IMR-90 (cell line): ENCODE data around the gene DDX39A. TPM values are rescaled to one million over a fixed set of nuclear protein-coding genes. Genes with fewer than 3 reads are reported as not detected.
A peak's percentile ranks its signal among the peaks of the same experiment; 100 is the strongest.

Experiments
- ATAC-seq: fragments of 200-7000 bp; cut with Tn5 transposase; 2 replicates; pipeline ENCODE4 v1.9.1; 2020; ENCODE audit warnings: low read depth, mild to moderate bottlenecking, moderate library complexity
- BruUV-seq: library from RNA; stranded (reverse); fragments of 400-500 nt; replicated peaks from 2 replicates; lab custom pipeline; 2021; lab: Mats Ljungman, UMichigan
- CTCF ChIA-PET: fragments of 300-600 bp; formaldehyde crosslinking; extraction: SDS; loops from one replicate; lab custom pipeline; 2021; ENCODE audit warnings: antibody characterized with exemption; lab: Yijun Ruan, JAX
- POLR2A ChIA-PET: fragments of 300-600 bp; sonication (Branson Sonifier 250); formaldehyde crosslinking; loops from one replicate; lab custom pipeline; 2022; ENCODE audit warnings: antibody characterized with exemption; ENCODE audit not compliant: unreplicated experiment; lab: Charles Lee
- DNase-seq: peaks from one replicate; pipeline ENCODE4 v3.0.0; 2013
- H2AFZ ChIP-seq: replicated peaks from 2 replicates; pipeline ENCODE3; 2013; ENCODE audit warnings: low read length, mild to moderate bottlenecking; ENCODE audit not compliant: poor library complexity
- H2AK5ac ChIP-seq: 2 replicates; pipeline ENCODE4 v1.6.1; 2013; ENCODE audit warnings: low read depth, low read length, inconsistent platforms
- H2AK9ac ChIP-seq: replicated peaks from 2 replicates; pipeline ENCODE3; 2013; ENCODE audit warnings: mild to moderate bottlenecking, low read depth, low read length, moderate library complexity; ENCODE audit not compliant: poor library complexity
- H2BK120ac ChIP-seq: 2 replicates; pipeline ENCODE4 v1.6.1; 2013; ENCODE audit warnings: low read depth, low read length, inconsistent platforms
- H2BK15ac ChIP-seq: 3 replicates; pipeline ENCODE4 v1.6.1; 2013; ENCODE audit warnings: low read depth, low read length, inconsistent platforms
- H2BK20ac ChIP-seq: 2 replicates; pipeline ENCODE4 v1.6.1; 2013; ENCODE audit warnings: low read depth, mild to moderate bottlenecking, inconsistent platforms, low read length, moderate library complexity
- H2BK5ac ChIP-seq: 2 replicates; pipeline ENCODE4 v1.6.1; 2013; ENCODE audit warnings: mild to moderate bottlenecking, low read depth, low read length, inconsistent platforms; ENCODE audit not compliant: poor library complexity, severe bottlenecking
- H3K14ac ChIP-seq: replicated peaks from 2 replicates; pipeline ENCODE4 v1.6.1; 2013; ENCODE audit warnings: low read depth, low read length, inconsistent platforms
- H3K18ac ChIP-seq: 2 replicates; pipeline ENCODE4 v1.6.1; 2013; ENCODE audit warnings: low read depth, low read length, control low read depth
- H3K23ac ChIP-seq: 2 replicates; pipeline ENCODE4 v1.6.1; 2013; ENCODE audit warnings: low read depth, low read length, inconsistent platforms
- H3K27ac ChIP-seq: 2 replicates; pipeline ENCODE4 v1.5.1; 2013; ENCODE audit warnings: mild to moderate bottlenecking, control low read depth, low read length; ENCODE audit not compliant: insufficient read depth
- H3K27me3 ChIP-seq: 2 replicates; pipeline ENCODE4 v1.6.1; 2013; ENCODE audit warnings: low read length; ENCODE audit not compliant: control insufficient read depth, insufficient read depth
- H3K36me3 ChIP-seq: 2 replicates; pipeline ENCODE4 v1.6.1; 2013; ENCODE audit warnings: low read length, mixed read lengths; ENCODE audit not compliant: control insufficient read depth, insufficient read depth
- H3K4ac ChIP-seq: 2 replicates; pipeline ENCODE4 v1.6.1; 2013; ENCODE audit warnings: low read depth, low read length, inconsistent platforms
- H3K4me1 ChIP-seq: 2 replicates; pipeline ENCODE4 v1.6.1; 2013; ENCODE audit warnings: low read length, mixed read lengths; ENCODE audit not compliant: control insufficient read depth, insufficient read depth
- H3K4me2 ChIP-seq: 2 replicates; pipeline ENCODE4 v1.6.1; 2013; ENCODE audit warnings: low read depth, mild to moderate bottlenecking, control low read depth, low read length, moderate library complexity
- H3K4me3 ChIP-seq: 2 replicates; pipeline ENCODE4 v1.5.1; 2013; ENCODE audit warnings: low read depth, mild to moderate bottlenecking, control low read depth, low read length, moderate library complexity; ENCODE audit not compliant: insufficient read depth
- H3K56ac ChIP-seq: 2 replicates; pipeline ENCODE4 v1.6.1; 2013; ENCODE audit warnings: low read length, inconsistent platforms; ENCODE audit not compliant: insufficient read depth; ENCODE audit errors: extremely low read depth
- H3K79me1 ChIP-seq, 2 experiments: 2 replicates each; pipeline ENCODE4 v1.6.1; 2013; ENCODE audit warnings: low read length in 2 of 2, inconsistent platforms in 1 of 2, low read depth in 1 of 2
- H3K9ac ChIP-seq: 2 replicates; pipeline ENCODE4 v1.6.1; 2013; ENCODE audit warnings: low read depth, low read length, control low read depth
- H3K9me1 ChIP-seq: 2 replicates; pipeline ENCODE4 v1.6.1; 2013; ENCODE audit warnings: low read length, inconsistent platforms; ENCODE audit not compliant: insufficient read depth
- H3K9me3 ChIP-seq: 2 replicates; pipeline ENCODE4 v1.6.1; 2013; ENCODE audit warnings: low read length; ENCODE audit not compliant: control insufficient read depth, insufficient read depth
- H4K20me1 ChIP-seq: 2 replicates; pipeline ENCODE4 v1.6.1; 2013; ENCODE audit warnings: low read length, inconsistent platforms; ENCODE audit not compliant: insufficient read depth
- H4K5ac ChIP-seq: 2 replicates; pipeline ENCODE4 v1.6.1; 2013; ENCODE audit warnings: mild to moderate bottlenecking, low read depth, low read length, control low read depth
- H4K8ac ChIP-seq, 2 experiments: 2 replicates each; pipeline ENCODE4 v1.6.1; 2013; ENCODE audit warnings: low read depth in 2 of 2, low read length in 2 of 2, control low read depth in 1 of 2, inconsistent platforms in 1 of 2
- H4K91ac ChIP-seq: 2 replicates; pipeline ENCODE4 v1.6.1; 2013; ENCODE audit warnings: low read depth, low read length, inconsistent platforms; ENCODE audit not compliant: insufficient read depth
- MAZ ChIP-seq: IDR thresholded peaks from 2 replicates; pipeline ENCODE4 v1.6.1; 2012; ENCODE audit warnings: low read depth, mild to moderate bottlenecking, low read length, improper control_type of control experiment, moderate library complexity, borderline replicate concordance
- RCOR1 ChIP-seq: IDR thresholded peaks from 2 replicates; pipeline ENCODE4 v1.6.1; 2012; ENCODE audit warnings: mild to moderate bottlenecking, low read length, improper control_type of control experiment; ENCODE audit not compliant: insufficient replicate concordance
- WGBS, 2 experiments: methylation state at CpG; one replicate each; pipeline versions ENCODE4 v1.1.5 to v1.1.7; 2013; ENCODE audit warnings: missing lambda C conversion rate in 2 of 2; ENCODE audit not compliant: insufficient read length in 1 of 2; ENCODE audit errors: extremely low coverage in 2 of 2; 5-methylcytosine and 5-hydroxymethylcytosine counted together
- dilution Hi-C: fragments of 300-500 bp; cut with HindIII; formaldehyde crosslinking; loops from one replicate; pipeline ENCODE4 v1.14.3; 2018; ENCODE audit warnings: low sequenced_read_pairs; ENCODE audit not compliant: unreplicated experiment
- in situ Hi-C: fragments of 300-500 bp; cut with MboI; formaldehyde crosslinking; loops from 3 replicates; pipeline ENCODE4 v1.14.3; 2019; ENCODE audit warnings: low sequenced_read_pairs, inconsistent platforms, mixed read lengths
- intact Hi-C: fragments of 100-400 bp; cut with micrococcal nuclease; formaldehyde crosslinking; loops from 2 replicates; pipeline ENCODE4 v1.10.0; 2022
- polyA plus RNA-seq, 3 experiments: library from polyadenylated mRNA; depleted of rRNA; stranded (reverse); fragments of >200 nt; gene quantifications; 2 replicates each; pipeline ENCODE4 v1.2.3, GENCODE V29; 2012; ENCODE audit warnings: low replicate concordance in 1 of 3
- total RNA-seq: library from RNA; depleted of rRNA; stranded (reverse); fragments of >200 nt; gene quantifications from 2 replicates; pipeline ENCODE4 v1.2.3, GENCODE V29; 2012

Gene DDX39A
- total and polyA plus RNA-seq, 2 of the 4 experiments (the other 2 are of a cell fraction): 82.5 to 83.0 TPM

DNA sequence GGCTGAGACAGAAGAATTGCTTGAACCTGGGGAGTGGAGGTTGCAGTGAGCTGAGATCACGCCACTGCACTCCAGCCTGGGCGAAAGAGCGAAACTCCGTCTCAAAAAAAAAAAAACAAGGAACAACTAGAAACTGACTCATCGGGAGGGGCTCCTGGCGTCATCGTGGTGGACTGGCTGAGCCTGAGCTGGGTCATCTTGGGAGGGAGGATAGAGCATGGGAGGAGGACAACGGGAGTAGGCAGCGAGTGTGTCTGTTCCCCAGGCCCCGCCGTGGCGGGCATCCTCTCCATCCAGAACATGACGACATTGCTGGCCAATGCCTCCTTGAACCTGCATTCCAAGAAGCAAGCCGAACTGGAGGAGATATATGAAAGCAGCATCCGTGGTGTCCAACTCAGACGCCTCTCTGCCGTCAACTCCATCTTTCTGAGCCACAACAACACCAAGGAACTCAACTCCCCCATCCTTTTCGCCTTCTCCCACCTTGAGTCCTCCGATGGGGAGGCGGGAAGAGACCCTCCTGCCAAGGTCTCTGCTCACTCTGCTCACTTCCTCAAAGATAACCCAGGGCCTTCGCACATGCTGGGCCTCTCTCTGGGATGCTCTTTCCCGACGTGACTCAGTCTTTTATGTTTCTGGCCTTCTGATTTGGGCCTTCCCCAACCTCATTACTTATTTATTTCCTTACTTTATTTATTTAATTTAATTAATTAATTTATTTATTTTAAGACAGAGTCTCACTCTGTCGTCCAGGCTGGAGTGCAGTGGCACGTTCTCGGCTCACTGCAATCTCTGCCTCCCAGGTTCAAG is 16.6 kb downstream of the DDX39A start:
- Histone ChIP-seq H3K27me3 (no peaks in the 10 kb centered on the region), H3K36me3 (peaks cover 20% of the 10 kb centered on the region), H3K9ac (no peak overlapping the region), H3K9me1 (peaks cover 6% of the 10 kb centered on the region; the same call in 1 of the 2 replicates), H3K56ac (no peak overlapping the region), H2AFZ (peak overlapping the region; percentile 46), H4K8ac (peak overlapping the region in 1 of 2 experiments; percentile 56; a peak in 1 of 4 replicates), H4K20me1 (peaks cover 6% of the 10 kb centered on the region; the same call in 1 of the 2 replicates), H2BK5ac (no peak overlapping the region), H2AK9ac (no peak overlapping the region), H2AK5ac (peak overlapping the region; percentile 61; the same call in 1 of the 2 replicates), H3K4me3 (no peak overlapping the region), H3K9me3 (no peaks in the 10 kb centered on the region; the same call in 1 of the 2 replicates), H2BK15ac (no peak overlapping the region), H3K4me1 (no peaks in the 10 kb centered on the region), H2BK20ac (peak overlapping the region; percentile 61; the same call in 1 of the 2 replicates), H3K79me1 (peaks cover 0 to 4% of the 10 kb centered on the region in 2 experiments; a peak in 1 of 4 replicates), H3K4ac (peak overlapping the region; percentile 61), H3K18ac (no peak overlapping the region), H3K23ac (no peak overlapping the region), H3K4me2 (no peak overlapping the region), H4K5ac (no peak overlapping the region), H2BK120ac (peak overlapping the region; percentile 19; the same call in 1 of the 2 replicates), H3K14ac (peak overlapping the region; percentile 4; the same call in 1 of the 2 replicates), H3K27ac (no peak overlapping the region), H4K91ac (no peak overlapping the region)
- WGBS, 2 experiments: 97% methylated on average over 6 of the region's 26 CpGs; no CpG with 5 or more reads in 1 of the 2 experiments
- DNase-seq: peak; percentile 78
- no TSS peak for BruUV-seq
- ChIA-PET POLR2A (interaction anchor here (0.6 kb wide), 1 partner anchor 175 kb away, joined by 4 read pairs; no protein-coding TSS in a partner anchor), CTCF (no interaction called here)
- dilution Hi-C loops (no loop called here), in situ Hi-C loops (no loop called here), intact Hi-C loops (no loop called here)
- TF ChIP-seq MAZ (peak; percentile 49; the same call in 1 of the 2 replicates), RCOR1 (no peak)
- no peak for ATAC-seq
